GM10266 (cell line): ENCODE results near the gene C11orf21.

ENCODE experiments used
- DNase-seq: peaks from one replicate; pipeline ENCODE4 v3.0.0; 2012; ENCODE audit errors: extremely low spot score
- CTCF ChIP-seq: IDR thresholded peaks from 2 replicates; pipeline ENCODE4 v1.5.1; 2012; ENCODE audit warnings: mild to moderate bottlenecking, low read depth; ENCODE audit not compliant: control insufficient read depth, insufficient read depth; ENCODE audit errors: missing control alignments

Gene C11orf21

GRCh38 chr11:2267306-2267850, 34.3 kb downstream of the C11orf21 start:
- no peak for TF ChIP-seq CTCF
- no peak for DNase-seq

- no peak for TF ChIP-seq CTCF
- no peak for DNase-seq
These were observed 35.0 kb downstream of the C11orf21 start for GRCh38 chr11:2266586-2267305.

GRCh38 chr11:2265854-2266585, 35.7 kb downstream of the C11orf21 start:
- DNase-seq, result peak; percentile 30

DNA sequence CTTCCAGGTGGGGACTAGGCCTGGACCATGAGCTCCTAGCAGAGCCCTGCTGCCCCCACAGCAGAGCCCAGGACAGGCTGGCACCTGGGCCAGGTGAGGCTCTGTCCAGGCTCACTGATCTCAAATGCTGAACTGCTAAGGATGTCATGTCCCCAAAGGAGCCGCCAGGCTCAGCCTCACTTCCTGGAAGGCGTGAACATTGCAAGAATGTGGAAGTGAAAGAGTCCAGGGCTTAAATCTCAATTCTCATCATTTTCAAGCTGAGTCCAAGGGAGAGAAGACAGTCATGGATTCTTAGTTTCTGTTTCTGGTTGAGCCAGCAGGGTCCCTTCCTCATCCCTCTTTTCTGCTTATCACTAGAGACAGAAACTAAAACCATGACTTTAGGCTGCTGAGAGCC, 36.3 kb downstream of the C11orf21 start:
- DNase-seq, result peak; percentile 63
- no peak for TF ChIP-seq CTCF

More at GRCh38 chr11:2265854-2266585, 35.7 kb downstream of the C11orf21 start:
- no peak for TF ChIP-seq CTCF

- DNase-seq, result no peak
- no peak for TF ChIP-seq CTCF
These were observed 37.2 kb downstream of the C11orf21 start for GRCh38 chr11:2264366-2265053.

- DNase-seq, result no peak
- no peak for TF ChIP-seq CTCF
These were observed 37.9 kb downstream of the C11orf21 start for GRCh38 chr11:2263724-2264360.
